ENCODE measurements around the gene RUNX3. TPM values are rescaled to one million over a fixed set of nuclear protein-coding genes. Genes with fewer than 3 reads are reported as not detected.

RUNX3 gene
- total and polyA plus RNA-seq, 2 donors (not counting 1 experiment from before 2014, with no cell fraction given), result 0.48 to 0.66 TPM

- H3K4me2 ChIP-seq (ENCODE audit: extremely low read depth, insufficient read depth, low read length), result no peak overlapping the region
- peak; percentile 9 to 72 for DNase-seq (ENCODE audit: low read depth in 2 of 2)
Measured at GRCh38 chr1:24888971-24889676, 41.0 kb downstream of the RUNX3 start.

GRCh38 chr1:24888061-24888970 is 41.8 kb downstream of the RUNX3 start:
- Histone ChIP-seq H3K9me3 (ENCODE audit: control insufficient read depth, insufficient read depth, low read depth, low read length) (no peaks in the 10 kb centered on the region), H3K4me1 (ENCODE audit: control insufficient read depth, extremely low read depth, insufficient read depth, low read length) (no peaks in the 10 kb centered on the region)
- TF ChIP-seq CTCF (conservative IDR thresholded peaks at IDR 0.05 in 1 of 2, IDR thresholded peaks at IDR 0.05 in 1 of 2; ENCODE audit: low read depth in 1 of 2, low read length in 2 of 2) (no peak), EZH2 (IDR thresholded peaks at IDR 0.05; ENCODE audit: low read length, missing control alignments) (no peak)

More at GRCh38 chr1:24888971-24889676, 41.0 kb downstream of the RUNX3 start:
- H2AFZ ChIP-seq (ENCODE audit: low read length), result no peak overlapping the region
- no peaks in the 10 kb centered on the region for H4K20me1 ChIP-seq (ENCODE audit: control insufficient read depth, extremely low read depth, insufficient read depth, low read length)
- H3K79me2 ChIP-seq (ENCODE audit: control insufficient read depth, insufficient read depth, low read length), result no peaks in the 10 kb centered on the region
- no peak overlapping the region for H3K9ac ChIP-seq (ENCODE audit: insufficient read depth, low read length)
- no peaks in the 10 kb centered on the region for H3K36me3 ChIP-seq (ENCODE audit: control insufficient read depth, insufficient read depth, low read length)
- TF ChIP-seq CTCF (conservative IDR thresholded peaks at IDR 0.05 in 1 of 2, IDR thresholded peaks at IDR 0.05 in 1 of 2; ENCODE audit: low read depth in 1 of 2, low read length in 2 of 2), result no peak
- TF ChIP-seq EZH2 (IDR thresholded peaks at IDR 0.05; ENCODE audit: low read length, missing control alignments), result no peak
- no peak overlapping the region for H3K4me3 ChIP-seq (replicated peaks in 1 of 4; ENCODE audit: control extremely low read depth in 1 of 4, insufficient read depth in 1 of 4, low read depth in 3 of 4, low read length in 4 of 4)
- no peaks in the 10 kb centered on the region for H3K27me3 ChIP-seq (ENCODE audit: control insufficient read depth, insufficient read depth, low read length)
- H3K27ac ChIP-seq (ENCODE audit: insufficient read depth, low read length), result no peak overlapping the region
- no peaks in the 10 kb centered on the region for H3K4me1 ChIP-seq (ENCODE audit: control insufficient read depth, extremely low read depth, insufficient read depth, low read length)
- no peaks in the 10 kb centered on the region for H3K9me3 ChIP-seq (ENCODE audit: control insufficient read depth, insufficient read depth, low read depth, low read length)

GRCh38 chr1:24886241-24886640 is 43.8 kb downstream of the RUNX3 start:
- Histone ChIP-seq H3K9ac (ENCODE audit: insufficient read depth, low read length) (no peak overlapping the region), H3K27me3 (ENCODE audit: control insufficient read depth, insufficient read depth, low read length) (peaks cover 3% of the 10 kb centered on the region), H3K4me2 (ENCODE audit: extremely low read depth, insufficient read depth, low read length) (no peak overlapping the region), H3K36me3 (ENCODE audit: control insufficient read depth, insufficient read depth, low read length) (no peaks in the 10 kb centered on the region), H3K4me3 (replicated peaks in 1 of 4; ENCODE audit: control extremely low read depth in 1 of 4, insufficient read depth in 1 of 4, low read depth in 3 of 4, low read length in 4 of 4) (no peak overlapping the region), H2AFZ (ENCODE audit: low read length) (no peak overlapping the region), H4K20me1 (ENCODE audit: control insufficient read depth, extremely low read depth, insufficient read depth, low read length) (no peaks in the 10 kb centered on the region), H3K79me2 (ENCODE audit: control insufficient read depth, insufficient read depth, low read length) (no peaks in the 10 kb centered on the region), H3K27ac (ENCODE audit: insufficient read depth, low read length) (no peak overlapping the region), H3K9me3 (ENCODE audit: control insufficient read depth, insufficient read depth, low read depth, low read length) (no peaks in the 10 kb centered on the region), H3K4me1 (ENCODE audit: control insufficient read depth, extremely low read depth, insufficient read depth, low read length) (no peaks in the 10 kb centered on the region)
- DNase-seq (ENCODE audit: low read depth in 2 of 2), result no peak
- TF ChIP-seq EZH2 (IDR thresholded peaks at IDR 0.05; ENCODE audit: low read length, missing control alignments), result no peak

More at GRCh38 chr1:24888061-24888970, 41.8 kb downstream of the RUNX3 start:
- Histone ChIP-seq H3K36me3 (ENCODE audit: control insufficient read depth, insufficient read depth, low read length) (no peaks in the 10 kb centered on the region), H2AFZ (ENCODE audit: low read length) (no peak overlapping the region), H3K9ac (ENCODE audit: insufficient read depth, low read length) (no peak overlapping the region), H3K79me2 (ENCODE audit: control insufficient read depth, insufficient read depth, low read length) (no peaks in the 10 kb centered on the region), H3K27ac (ENCODE audit: insufficient read depth, low read length) (no peak overlapping the region), H3K27me3 (ENCODE audit: control insufficient read depth, insufficient read depth, low read length) (no peaks in the 10 kb centered on the region), H3K4me2 (ENCODE audit: extremely low read depth, insufficient read depth, low read length) (no peak overlapping the region), H4K20me1 (ENCODE audit: control insufficient read depth, extremely low read depth, insufficient read depth, low read length) (no peaks in the 10 kb centered on the region), H3K4me3 (replicated peaks in 1 of 4; ENCODE audit: control extremely low read depth in 1 of 4, insufficient read depth in 1 of 4, low read depth in 3 of 4, low read length in 4 of 4) (no peak overlapping the region)
- DNase-seq (ENCODE audit: low read depth in 2 of 2), result no peak

Data from fibroblast of lung (primary cell).